A549 (cell line): ENCODE results near the gene PCDH9.

Experiments used
- BHLHE40 ChIP-seq: IDR thresholded peaks from 2 replicates; pipeline ENCODE4 v1.6.1; 2012; ENCODE audit warnings: low read depth, low read length, inconsistent platforms
- CEBPB ChIP-seq, 2 experiments: fragments of >200 bp in 1 of 2; sonication (Bioruptor Twin) in 1 of 2; formaldehyde crosslinking in 1 of 2; IDR thresholded peaks; 2 replicates each; pipeline ENCODE4 v1.6.1; 2012 to 2016
- CHD2 ChIP-seq: fragments of 150-350 bp; IDR thresholded peaks from 2 replicates; pipeline ENCODE4 v1.6.1; 2014; ENCODE audit warnings: low read length; ENCODE audit not compliant: partially characterized antibody
- EHMT2 ChIP-seq: fragments of 200-600 bp; sonication (generic); IDR thresholded peaks from 2 replicates; pipeline ENCODE4 v1.6.1; 2016; ENCODE audit warnings: antibody characterized with exemption, low read depth, mild to moderate bottlenecking, moderate library complexity
- EP300 ChIP-seq, 2 experiments: fragments of >200 bp; sonication (Bioruptor Twin); formaldehyde crosslinking; IDR thresholded peaks; 2 replicates in 1 of 2; 3 replicates in 1 of 2; pipeline ENCODE4 v1.6.1; 2016 to 2017
- MYC ChIP-seq: IDR thresholded peaks from 2 replicates; pipeline ENCODE4 v1.6.1; 2012; ENCODE audit warnings: mild to moderate bottlenecking, inconsistent platforms, low read length, improper control_type of control experiment, borderline replicate concordance
- NPAS2 ChIP-seq: fragments of 250-450 bp; sonication (Bioruptor Pico); IDR thresholded peaks from 2 replicates; pipeline ENCODE4 v1.8.0; 2022; ENCODE audit warnings: mild to moderate bottlenecking, moderate library complexity, borderline replicate concordance
- POLR2A ChIP-seq: IDR thresholded peaks from 2 replicates; pipeline ENCODE4 v1.6.1; 2012; ENCODE audit warnings: mild to moderate bottlenecking, low read length
- RFX5 ChIP-seq: fragments of 450-650 bp; IDR thresholded peaks from 2 replicates; pipeline ENCODE4 v1.7.1; 2014; ENCODE audit warnings: antibody characterized with exemption, mild to moderate bottlenecking, moderate library complexity
- TF ChIP-seq, protein P1 (sequence below): fragments of >200 bp; sonication (Bioruptor Twin); formaldehyde crosslinking; IDR thresholded peaks from 3 replicates; pipeline ENCODE4 v1.5.1; 2016
- TF ChIP-seq, protein P2 (sequence below): IDR thresholded peaks from 2 replicates; pipeline ENCODE4 v1.6.1; 2012

DNA sequence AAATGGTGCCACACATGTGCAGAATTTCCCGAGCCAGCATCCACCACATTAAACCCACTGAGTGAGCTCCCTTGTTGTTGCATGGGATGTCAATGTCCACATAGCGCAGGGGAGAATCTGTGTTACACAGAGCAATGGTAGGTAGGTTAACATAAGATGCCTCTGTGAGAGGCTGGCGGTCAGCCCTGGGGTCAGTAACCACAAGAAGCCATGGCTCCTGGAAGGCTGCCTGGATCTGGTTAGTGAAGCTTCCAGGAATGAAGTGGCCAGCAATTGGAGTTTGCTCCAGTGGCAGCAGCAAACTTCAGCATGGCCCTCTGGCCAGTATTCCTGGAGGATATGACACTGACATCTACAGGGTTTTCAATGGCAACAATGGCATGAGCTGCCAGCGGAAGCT is 37.0 kb upstream of the PCDH9 start:
- TF ChIP-seq, protein P1, sequence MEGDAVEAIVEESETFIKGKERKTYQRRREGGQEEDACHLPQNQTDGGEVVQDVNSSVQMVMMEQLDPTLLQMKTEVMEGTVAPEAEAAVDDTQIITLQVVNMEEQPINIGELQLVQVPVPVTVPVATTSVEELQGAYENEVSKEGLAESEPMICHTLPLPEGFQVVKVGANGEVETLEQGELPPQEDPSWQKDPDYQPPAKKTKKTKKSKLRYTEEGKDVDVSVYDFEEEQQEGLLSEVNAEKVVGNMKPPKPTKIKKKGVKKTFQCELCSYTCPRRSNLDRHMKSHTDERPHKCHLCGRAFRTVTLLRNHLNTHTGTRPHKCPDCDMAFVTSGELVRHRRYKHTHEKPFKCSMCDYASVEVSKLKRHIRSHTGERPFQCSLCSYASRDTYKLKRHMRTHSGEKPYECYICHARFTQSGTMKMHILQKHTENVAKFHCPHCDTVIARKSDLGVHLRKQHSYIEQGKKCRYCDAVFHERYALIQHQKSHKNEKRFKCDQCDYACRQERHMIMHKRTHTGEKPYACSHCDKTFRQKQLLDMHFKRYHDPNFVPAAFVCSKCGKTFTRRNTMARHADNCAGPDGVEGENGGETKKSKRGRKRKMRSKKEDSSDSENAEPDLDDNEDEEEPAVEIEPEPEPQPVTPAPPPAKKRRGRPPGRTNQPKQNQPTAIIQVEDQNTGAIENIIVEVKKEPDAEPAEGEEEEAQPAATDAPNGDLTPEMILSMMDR: no peak
- TF ChIP-seq EP300 (IDR thresholded peaks at IDR 0.05): no peak
- TF ChIP-seq CEBPB (IDR thresholded peaks at IDR 0.05): no peak
- TF ChIP-seq MYC: no peak
- no peak for TF ChIP-seq CHD2
- TF ChIP-seq BHLHE40: no peak
- TF ChIP-seq POLR2A: no peak
- TF ChIP-seq, protein P2, sequence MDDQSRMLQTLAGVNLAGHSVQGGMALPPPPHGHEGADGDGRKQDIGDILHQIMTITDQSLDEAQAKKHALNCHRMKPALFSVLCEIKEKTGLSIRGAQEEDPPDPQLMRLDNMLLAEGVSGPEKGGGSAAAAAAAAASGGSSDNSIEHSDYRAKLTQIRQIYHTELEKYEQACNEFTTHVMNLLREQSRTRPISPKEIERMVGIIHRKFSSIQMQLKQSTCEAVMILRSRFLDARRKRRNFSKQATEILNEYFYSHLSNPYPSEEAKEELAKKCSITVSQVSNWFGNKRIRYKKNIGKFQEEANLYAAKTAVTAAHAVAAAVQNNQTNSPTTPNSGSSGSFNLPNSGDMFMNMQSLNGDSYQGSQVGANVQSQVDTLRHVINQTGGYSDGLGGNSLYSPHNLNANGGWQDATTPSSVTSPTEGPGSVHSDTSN: no peak
- no peak for TF ChIP-seq EHMT2
- TF ChIP-seq RFX5: no peak
- no peak for TF ChIP-seq NPAS2 (CRISPR knock-in tag)
